Right atrium auricular region (tissue), 2 donors: Measurements from ENCODE around the gene JAZF1. TPM values are rescaled to one million over a fixed set of nuclear protein-coding genes. Genes with fewer than 3 reads are reported as not detected.

Experiments used
- DNase-seq: peaks from one replicate; pipeline ENCODE4 v3.0.0-alpha.2; 2019; ENCODE audit warnings: low spot score
- H3K27ac ChIP-seq, 2 donors: fragments of 200-600 bp; sonication (generic); 1 replicate in 1 of 2; 2 replicates in 1 of 2; pipeline ENCODE4 v1.5.1; 2016 to 2019
- H3K27me3 ChIP-seq, 2 donors: fragments of 200-600 bp; sonication (generic); one replicate each; pipeline versions ENCODE4 v1.5.1 to v1.6.0; 2017 to 2019
- H3K36me3 ChIP-seq: fragments of 200-600 bp; sonication (generic); one replicate; pipeline ENCODE4 v1.5.1; 2016
- H3K4me1 ChIP-seq, 2 donors: fragments of 200-600 bp; sonication (generic); one replicate each; pipeline versions ENCODE4 v1.5.1 to v1.6.0; 2017 to 2019
- H3K4me3 ChIP-seq, 2 donors: fragments of 200-600 bp; sonication (generic); 1 replicate in 1 of 2; 2 replicates in 1 of 2; pipeline ENCODE4 v1.5.1; 2017 to 2019; ENCODE audit warnings: mild to moderate bottlenecking in 1 of 2, moderate library complexity in 1 of 2
- H3K9me3 ChIP-seq, 2 donors: fragments of 200-600 bp; sonication (generic); one replicate each; pipeline ENCODE4 v1.5.1; 2019
- CTCF ChIP-seq, 2 donors: fragments of 200-600 bp; sonication (generic); IDR thresholded peaks; one replicate each; pipeline ENCODE4 v1.5.1; 2019; ENCODE audit warnings: antibody characterized with exemption in 2 of 2
- total RNA-seq, 2 donors: library from RNA; depleted of rRNA; stranded (reverse); fragments of >200 nt; gene quantifications; one replicate each; pipeline ENCODE4 v1.1.0, GENCODE V29; 2016

The JAZF1 gene
- total RNA-seq, 2 donors from 2014 or later = 13.2 to 18.5 TPM

- TF ChIP-seq CTCF (IDR thresholded peaks at IDR 0.05) = no peak
- Histone ChIP-seq H3K27me3 (no peaks in the 10 kb centered on the region), H3K9me3 (no peaks in the 10 kb centered on the region), H3K36me3 (no peaks in the 10 kb centered on the region), H3K4me1 (peaks cover 0 to 47% of the 10 kb centered on the region in 2 donors), H3K27ac (peak overlapping the region; percentile 78 to 83), H3K4me3 (no peak overlapping the region)
- no peak for DNase-seq
Observed at GRCh38 chr7:28104811-28105210, 75.8 kb downstream of the JAZF1 start.

GRCh38 chr7:28104041-28104541 is 76.5 kb downstream of the JAZF1 start:
- H3K36me3 ChIP-seq = no peaks in the 10 kb centered on the region
- no peak for TF ChIP-seq CTCF (IDR thresholded peaks at IDR 0.05)
- H3K4me1 ChIP-seq = peaks cover 0 to 47% of the 10 kb centered on the region in 2 donors
- no peaks in the 10 kb centered on the region for H3K9me3 ChIP-seq
- no peak for DNase-seq
- no peak overlapping the region for H3K4me3 ChIP-seq
- H3K27me3 ChIP-seq = no peaks in the 10 kb centered on the region
- peak overlapping the region; percentile 78 to 83 for H3K27ac ChIP-seq

- peaks cover 0 to 47% of the 10 kb centered on the region in 2 donors for H3K4me1 ChIP-seq
- DNase-seq = no peak
Observed at GRCh38 chr7:28102797-28103196, 77.8 kb downstream of the JAZF1 start.

GRCh38 chr7:28096713-28097112 is 83.9 kb downstream of the JAZF1 start:
- no peak overlapping the region for H3K27ac ChIP-seq
- H3K36me3 ChIP-seq = no peaks in the 10 kb centered on the region
- peak; percentile 60 to 87 for TF ChIP-seq CTCF (IDR thresholded peaks at IDR 0.05)
- no peaks in the 10 kb centered on the region for H3K27me3 ChIP-seq
- H3K9me3 ChIP-seq = no peaks in the 10 kb centered on the region
- no peak overlapping the region for H3K4me3 ChIP-seq
- DNase-seq = peak; percentile 79
- H3K4me1 ChIP-seq = peaks cover 0 to 13% of the 10 kb centered on the region in 2 donors

More at GRCh38 chr7:28102797-28103196, 77.8 kb downstream of the JAZF1 start:
- no peaks in the 10 kb centered on the region for H3K36me3 ChIP-seq
- H3K27ac ChIP-seq = peak overlapping the region; percentile 53 to 83
- no peaks in the 10 kb centered on the region for H3K27me3 ChIP-seq
- no peaks in the 10 kb centered on the region for H3K9me3 ChIP-seq
- H3K4me3 ChIP-seq = no peak overlapping the region
- no peak for TF ChIP-seq CTCF (IDR thresholded peaks at IDR 0.05)

GRCh38 chr7:28095231-28095630 is 85.4 kb downstream of the JAZF1 start:
- DNase-seq = no peak
- no peak overlapping the region for H3K27ac ChIP-seq
- no peaks in the 10 kb centered on the region for H3K27me3 ChIP-seq
- no peaks in the 10 kb centered on the region for H3K9me3 ChIP-seq
- no peak overlapping the region for H3K4me3 ChIP-seq
- no peaks in the 10 kb centered on the region for H3K36me3 ChIP-seq
- peaks cover 0 to 7% of the 10 kb centered on the region in 2 donors for H3K4me1 ChIP-seq
- no peak for TF ChIP-seq CTCF (IDR thresholded peaks at IDR 0.05)

- H3K9me3 ChIP-seq = no peaks in the 10 kb centered on the region
- H3K4me3 ChIP-seq = no peak overlapping the region
- peak; percentile 39 to 68 for TF ChIP-seq CTCF (IDR thresholded peaks at IDR 0.05)
- no peaks in the 10 kb centered on the region for H3K27me3 ChIP-seq
- no peaks in the 10 kb centered on the region for H3K36me3 ChIP-seq
- peak; percentile 84 for DNase-seq
- H3K4me1 ChIP-seq = peaks cover 0 to 7% of the 10 kb centered on the region in 2 donors
- H3K27ac ChIP-seq = no peak overlapping the region
Observed at GRCh38 chr7:28093623-28094232, 86.9 kb downstream of the JAZF1 start.
